HG03025 (cell line): ENCODE measurements around the gene SSTR1.

Source experiments
- ATAC-seq: cut with Tn5 transposase; IDR thresholded peaks from one replicate; pipeline ENCODE4 v1.9.1; 2021; ENCODE audit warnings: mild to moderate bottlenecking, moderate library complexity; ENCODE audit not compliant: unreplicated experiment, low FRiP score

Gene SSTR1

DNA sequence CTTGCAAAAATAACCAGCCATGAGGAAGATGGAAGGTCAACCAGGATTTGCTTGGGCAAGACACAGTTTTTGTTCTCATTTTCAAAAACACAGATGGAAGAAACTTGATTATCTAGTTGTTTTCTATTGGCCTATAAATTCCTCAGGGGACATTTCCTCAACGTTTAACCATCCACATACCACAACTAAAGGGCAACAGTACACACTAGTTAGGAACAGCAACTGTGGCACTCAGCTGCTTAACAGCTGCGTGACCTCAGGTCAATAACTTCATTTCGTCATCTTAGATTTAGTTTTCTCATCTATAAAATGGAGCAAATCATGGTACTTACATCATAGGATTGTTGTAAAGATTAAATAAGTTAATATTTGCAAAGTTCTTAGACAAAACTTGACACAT is 18.7 kb downstream of the SSTR1 start:
- no peak for ATAC-seq

DNA sequence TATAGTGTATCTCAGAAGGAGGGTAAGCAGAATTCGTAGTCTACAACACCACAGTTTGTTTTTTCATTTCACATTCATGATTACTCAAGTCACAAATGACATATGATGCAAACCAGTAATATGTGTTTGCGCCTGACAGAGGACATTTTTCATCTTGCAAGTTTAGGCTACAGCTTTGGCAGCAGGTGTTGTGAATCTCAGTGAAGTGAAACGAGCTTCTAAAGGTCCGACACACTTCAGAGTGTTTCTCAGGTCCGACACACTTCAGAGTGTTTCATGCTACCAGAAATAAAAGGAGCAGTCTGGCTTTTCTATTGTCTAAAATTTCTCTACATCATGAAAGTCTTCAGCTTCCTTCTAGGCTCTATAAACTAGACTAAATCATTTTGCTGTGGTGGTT is 25.5 kb downstream of the SSTR1 start:
- ATAC-seq, result no peak

DNA sequence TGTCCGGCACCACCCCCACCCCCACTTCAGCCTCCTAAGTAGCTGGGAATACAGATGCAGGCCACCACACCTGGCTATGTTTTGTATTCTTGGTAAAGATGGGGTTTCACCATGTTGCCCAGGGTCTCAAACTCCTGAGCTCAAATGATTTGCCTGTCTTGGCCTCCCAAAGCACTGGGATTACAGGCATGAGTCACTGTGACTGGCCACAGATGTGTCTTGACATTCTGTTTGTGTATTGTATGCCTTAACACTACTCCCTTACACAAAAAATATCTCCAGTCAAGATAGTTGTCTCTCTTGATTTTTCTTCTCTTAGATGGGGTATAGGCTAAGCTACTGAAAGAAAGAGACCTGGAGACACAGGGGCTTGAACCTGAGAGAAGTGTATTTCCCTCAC is 30.6 kb downstream of the SSTR1 start:
- ATAC-seq, result no peak

DNA sequence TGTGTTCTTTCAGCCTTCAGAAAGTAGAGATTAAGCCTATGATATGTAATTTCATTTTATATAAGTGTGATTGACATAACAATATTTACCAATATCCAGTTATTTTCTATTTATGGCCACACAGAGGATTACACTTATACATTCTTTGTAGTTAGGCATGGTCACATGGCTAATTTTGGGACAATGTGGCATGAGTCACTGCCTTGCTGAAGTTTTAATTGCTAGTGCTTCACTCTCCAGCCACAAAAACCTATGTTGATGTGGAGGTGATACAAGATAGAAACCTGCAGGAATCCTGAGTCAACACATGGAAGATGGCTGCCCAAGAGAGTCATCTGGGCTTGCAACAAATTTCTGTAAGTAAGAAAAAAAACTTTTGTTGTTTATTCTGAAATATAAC is 31.2 kb downstream of the SSTR1 start:
- ATAC-seq, result no peak

DNA sequence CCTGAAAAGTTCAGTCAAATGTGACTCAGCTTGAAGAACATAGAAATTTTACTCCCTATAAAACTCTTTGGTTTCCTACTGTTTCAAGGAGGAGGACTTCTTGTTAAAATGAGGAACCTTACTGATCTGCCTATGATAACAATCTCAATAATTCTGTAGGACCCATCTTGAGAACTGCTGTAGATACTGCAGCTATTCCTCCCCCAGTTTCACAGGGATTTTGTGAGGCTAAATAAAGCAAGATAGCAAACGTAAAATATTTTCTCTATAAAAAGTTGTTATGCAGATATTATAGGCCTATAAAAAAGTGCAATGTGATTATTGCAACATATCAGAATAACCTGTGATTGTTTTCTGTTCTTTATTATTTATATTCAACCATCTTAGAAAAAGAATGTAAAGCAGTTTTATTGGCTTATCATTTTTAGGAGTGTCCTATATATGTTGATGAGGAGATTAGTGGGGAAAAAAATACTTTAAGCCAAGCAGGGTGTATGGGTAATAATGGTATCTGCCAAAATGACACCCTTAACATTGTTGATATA is 36.1 kb downstream of the SSTR1 start:
- no peak for ATAC-seq

DNA sequence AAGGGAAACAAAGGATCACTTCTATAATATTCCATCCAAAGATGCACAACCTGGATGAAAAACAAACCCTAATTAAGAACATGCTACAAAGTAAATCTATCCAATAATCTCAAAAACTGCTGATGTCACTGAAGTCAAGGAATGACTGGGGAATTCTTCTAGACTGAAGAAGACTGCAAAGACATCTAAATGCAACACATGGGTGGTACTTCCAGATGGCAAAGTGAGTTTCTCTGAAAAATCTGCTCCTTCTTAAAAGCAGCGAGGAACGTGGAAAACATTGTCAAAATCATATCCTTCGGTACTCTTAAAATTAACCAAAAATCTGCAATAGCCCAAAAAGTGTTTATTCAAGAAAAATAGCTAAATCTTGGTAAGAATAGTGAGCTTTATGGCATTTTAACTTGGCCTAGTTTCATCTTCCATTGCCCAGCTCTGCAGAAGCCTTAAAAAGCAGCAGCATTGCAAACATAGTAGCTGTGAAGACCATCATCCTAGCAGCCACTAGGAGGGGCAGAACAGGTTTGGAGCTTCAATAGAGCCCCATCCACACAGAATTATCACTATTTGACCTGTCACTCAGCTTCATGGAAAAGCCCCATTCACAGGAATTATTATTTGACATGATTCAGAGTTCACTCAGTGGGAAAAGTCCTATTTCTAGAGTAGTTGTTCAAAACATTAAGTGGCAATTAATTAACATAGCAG is 40.8 kb downstream of the SSTR1 start:
- no peak for ATAC-seq

DNA sequence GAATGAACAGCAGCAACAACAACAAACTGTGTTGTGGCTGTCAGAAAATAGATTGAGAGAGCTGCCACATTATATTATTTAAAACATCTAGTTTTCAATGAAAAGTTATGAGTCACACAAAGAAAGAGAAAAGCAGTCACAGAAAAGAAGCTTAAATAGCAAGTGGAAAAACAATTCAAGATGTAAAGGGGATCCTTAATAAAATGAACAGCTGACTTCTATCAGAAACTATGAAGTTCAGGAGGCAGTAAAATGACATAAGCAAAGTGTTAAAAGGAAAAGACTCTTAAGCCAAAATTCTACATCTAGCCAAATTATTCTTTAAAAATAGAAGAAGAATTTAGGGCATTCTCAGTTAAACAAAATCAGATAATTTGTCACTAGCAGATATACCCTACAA is 42.6 kb downstream of the SSTR1 start:
- ATAC-seq, result no peak

DNA sequence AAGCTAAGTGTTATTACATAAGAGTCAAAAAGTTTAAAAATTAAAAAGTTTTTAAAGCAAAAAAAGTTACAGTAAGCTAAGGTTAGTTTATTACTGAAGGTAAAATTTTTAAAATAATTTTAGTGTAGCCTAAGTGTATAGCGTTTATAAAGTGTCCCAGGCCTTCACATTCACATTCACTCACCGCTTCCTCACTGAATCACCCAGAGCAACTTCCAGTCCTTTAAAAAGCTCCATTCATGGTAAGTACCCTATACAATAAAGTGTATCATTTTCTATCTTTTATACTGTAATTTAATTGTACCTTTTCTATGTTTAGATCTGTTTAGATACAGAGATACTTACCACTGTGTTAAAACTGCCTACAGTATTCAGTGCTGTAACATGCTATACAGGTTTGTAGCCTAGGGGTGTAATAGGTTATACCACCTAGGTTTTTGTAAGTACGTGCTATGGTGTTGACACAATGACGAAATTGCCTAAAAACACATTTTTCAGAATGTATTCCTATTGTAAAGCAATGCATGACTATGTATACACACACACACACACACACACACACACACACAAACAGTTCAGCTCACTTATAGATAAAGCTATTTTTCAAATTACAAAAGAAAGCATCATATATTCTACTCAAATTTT is 44.5 kb downstream of the SSTR1 start:
- no peak for ATAC-seq

DNA sequence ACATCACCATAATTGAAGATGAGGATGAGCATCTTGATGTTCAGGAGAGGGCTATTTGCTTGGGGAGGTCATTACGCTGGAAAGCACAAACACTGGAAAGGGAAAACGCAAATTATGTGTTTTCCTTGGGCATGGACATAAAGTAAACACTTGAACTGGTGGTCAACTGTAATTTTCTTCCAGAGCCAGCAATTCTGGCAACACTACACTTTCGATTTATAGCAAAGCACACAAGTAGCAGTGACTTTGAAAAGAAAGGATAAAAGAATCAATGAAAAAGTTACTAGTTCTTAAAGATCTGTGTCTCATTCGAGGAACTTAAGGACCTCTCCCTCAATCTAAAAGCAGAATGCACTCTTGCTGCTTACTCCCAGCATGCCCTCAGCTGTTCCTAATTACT is 46.0 kb downstream of the SSTR1 start:
- ATAC-seq, result no peak

DNA sequence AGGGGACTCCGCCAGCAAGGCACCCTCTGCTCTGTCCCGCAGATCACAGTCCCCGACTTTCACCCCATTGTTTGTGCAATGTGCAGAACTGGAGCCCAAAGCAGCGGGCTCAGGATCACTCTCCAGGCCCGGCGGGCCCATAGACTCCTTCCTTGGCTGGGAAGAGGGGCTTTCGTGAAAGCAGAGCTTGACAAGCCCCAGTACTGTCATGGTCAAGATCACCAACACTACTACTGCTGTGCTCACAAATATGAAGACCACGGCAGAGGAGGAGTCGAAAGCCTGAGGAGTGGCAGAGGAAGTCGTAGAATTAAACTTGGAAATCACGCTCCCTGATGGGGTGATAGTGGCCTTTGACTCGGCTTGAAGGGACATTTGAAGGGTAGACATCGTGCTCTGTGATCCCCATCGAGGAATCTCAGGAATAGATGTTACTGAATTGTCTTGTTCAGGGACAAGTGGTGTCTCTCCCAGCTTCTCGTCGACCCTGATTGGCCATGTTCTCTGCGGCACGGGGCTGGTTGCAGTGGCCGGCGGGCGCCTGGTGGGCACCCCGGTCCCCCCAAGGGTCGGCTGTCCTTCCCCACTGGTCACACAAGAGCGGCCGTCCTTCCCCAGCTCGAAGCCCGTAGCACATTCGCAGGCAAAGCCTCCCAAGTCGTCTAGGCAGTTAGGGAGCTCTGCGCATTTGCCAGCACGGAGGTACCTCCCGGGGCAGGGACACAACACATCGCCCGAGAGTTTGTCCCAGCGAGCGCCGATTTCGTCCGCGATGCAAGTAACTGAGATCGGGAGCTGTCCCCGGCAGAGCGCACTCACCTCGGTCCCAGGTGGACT is 47.1 kb downstream of the SSTR1 start:
- ATAC-seq, result no peak

DNA sequence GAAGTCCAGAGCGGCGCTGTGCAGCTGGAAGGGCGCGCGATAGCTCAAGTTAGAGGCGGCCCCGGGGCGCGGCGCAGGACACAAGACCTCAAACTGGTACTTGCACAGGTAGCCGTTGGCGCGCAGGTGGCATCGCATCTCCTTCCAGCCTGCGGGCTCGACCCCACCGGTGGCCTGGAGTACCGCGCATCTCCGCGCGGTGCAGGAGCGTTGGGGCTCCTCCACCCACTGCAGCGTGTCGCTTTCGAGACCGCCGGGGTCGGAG is 47.6 kb downstream of the SSTR1 start:
- ATAC-seq, result no peak

DNA sequence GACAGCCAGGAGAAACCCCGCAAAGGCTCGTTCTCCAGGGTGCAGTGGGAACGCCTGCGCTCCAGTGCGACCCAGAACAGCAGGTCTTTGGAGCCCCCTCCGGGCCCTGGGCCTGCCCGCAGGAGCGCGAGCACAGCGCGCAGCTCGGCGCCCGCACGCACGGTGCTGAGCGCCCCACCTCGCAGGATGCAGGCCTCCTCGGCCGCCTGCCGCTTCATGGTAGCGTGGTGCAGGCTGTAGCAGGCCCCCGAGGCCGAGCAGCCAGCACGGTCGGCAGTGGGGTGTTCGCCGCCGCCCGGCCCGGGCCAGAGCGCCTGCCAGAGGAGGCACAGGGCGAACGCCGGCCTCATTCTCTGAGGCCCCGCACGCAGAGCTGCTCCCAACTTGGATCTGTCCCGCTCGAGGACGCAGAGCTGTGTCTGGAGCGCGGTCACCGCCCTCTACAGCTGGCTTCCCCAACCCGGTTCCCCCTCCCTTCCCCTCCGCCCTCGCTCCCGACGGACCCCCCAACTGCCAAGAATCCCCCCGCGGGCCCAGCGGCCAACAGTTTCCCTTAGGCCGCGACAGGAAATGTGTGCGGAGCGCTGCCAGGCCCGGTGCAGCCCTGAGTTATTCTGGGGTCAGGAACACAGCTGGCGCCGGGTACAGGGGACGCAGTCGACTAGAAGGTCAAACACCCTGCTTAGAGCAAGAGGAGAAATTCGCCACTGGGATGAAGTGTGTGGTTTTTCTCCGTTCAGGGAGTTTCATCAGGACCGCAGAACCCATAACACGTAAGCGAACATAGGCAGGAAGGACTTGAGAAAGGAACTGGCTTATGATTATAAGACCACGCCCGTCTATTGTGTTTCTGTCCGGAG is 48.2 kb downstream of the SSTR1 start, which contains the start of gene CLEC14A:
TSS of gene CLEC14A (minus strand) at position 421 of the 860 bp plus-strand sequence. CDS start at position 350, 71 bp downstream.
- ATAC-seq, result no peak

DNA sequence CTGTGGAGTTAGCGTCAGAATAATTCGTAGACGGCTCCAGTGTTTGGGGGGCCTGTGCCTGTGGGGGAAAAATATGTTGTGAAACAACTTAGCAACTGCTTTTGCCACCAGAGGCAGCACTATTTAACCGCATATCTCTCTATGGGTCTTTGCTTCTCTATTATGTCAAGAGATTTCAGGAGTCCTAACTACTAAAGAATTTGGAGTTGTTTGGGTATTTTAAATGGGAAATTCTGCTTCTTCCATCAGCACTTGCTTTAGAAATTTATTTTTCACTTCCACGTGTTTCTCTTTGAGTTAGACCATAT is 48.8 kb downstream of the SSTR1 start:
- ATAC-seq, result no peak

DNA sequence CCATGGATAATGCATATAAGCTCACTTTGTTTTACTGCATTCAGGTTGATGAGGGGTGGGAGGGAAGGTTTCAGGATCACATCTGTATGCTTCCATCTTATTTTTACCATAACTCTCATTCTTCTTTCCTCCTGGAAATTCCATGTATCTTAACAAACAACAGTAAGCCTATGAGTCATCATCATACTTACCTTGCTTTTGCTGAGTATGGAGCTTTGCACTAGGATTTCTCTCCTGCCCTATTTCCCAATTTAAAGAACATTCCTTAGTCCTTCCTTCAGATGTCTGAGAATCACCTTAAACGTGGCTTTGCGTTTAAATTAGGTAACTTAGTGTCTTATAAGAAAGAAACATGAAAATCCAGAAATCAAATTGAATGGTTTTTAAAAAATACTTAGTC is 49.8 kb downstream of the SSTR1 start:
- ATAC-seq, result no peak

DNA sequence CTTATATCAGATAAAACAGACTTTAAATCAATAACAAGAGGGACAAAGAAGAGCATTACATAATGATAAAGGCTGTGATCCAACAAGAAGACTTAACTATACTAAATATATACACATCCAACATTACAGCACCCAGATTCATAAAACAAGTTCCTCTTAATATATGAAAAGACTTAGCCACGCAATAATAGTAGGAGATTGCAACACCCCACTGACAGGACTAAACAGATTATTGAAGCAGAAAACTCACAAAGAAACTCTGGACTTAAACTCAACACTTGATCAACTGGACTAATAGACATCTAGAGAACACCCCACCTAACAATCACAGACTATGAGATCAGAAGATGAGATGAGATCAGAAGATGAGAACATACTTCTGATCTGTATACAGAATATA is 53.9 kb downstream of the SSTR1 start:
- no peak for ATAC-seq
